Hepatocyte (in vitro differentiated cells): Measurements from ENCODE around the gene OR1L8. TPM values are rescaled to one million over a fixed set of nuclear protein-coding genes. Genes with fewer than 3 reads are reported as not detected.

Experiments
- DNase-seq: peaks from one replicate; pipeline ENCODE4 v3.0.0-alpha.2; 2016; ENCODE audit warnings: low spot score
- H2AFZ ChIP-seq: fragments of 200-600 bp; sonication (generic); 2 replicates; pipeline ENCODE4 v1.6.0; 2016; ENCODE audit warnings: antibody characterized with exemption, mild to moderate bottlenecking
- H3K27ac ChIP-seq: fragments of 200-600 bp; sonication (generic); 2 replicates; pipeline ENCODE4 v1.5.1; 2016; ENCODE audit warnings: mild to moderate bottlenecking
- H3K27me3 ChIP-seq: fragments of 200-600 bp; sonication (generic); 2 replicates; pipeline ENCODE4 v1.6.1; 2016
- H3K36me3 ChIP-seq: fragments of 200-600 bp; sonication (generic); replicated peaks from 2 replicates; pipeline ENCODE4 v1.5.1; 2016; ENCODE audit warnings: low read depth; ENCODE audit not compliant: insufficient read depth
- H3K4me1 ChIP-seq: fragments of 200-600 bp; sonication (generic); 2 replicates; pipeline ENCODE4 v1.5.1; 2016; ENCODE audit warnings: mild to moderate bottlenecking, moderate library complexity; ENCODE audit not compliant: insufficient read depth
- H3K4me2 ChIP-seq: fragments of 200-600 bp; sonication (generic); 2 replicates; pipeline ENCODE4 v1.6.0; 2016
- H3K4me3 ChIP-seq: fragments of 200-600 bp; sonication (generic); 2 replicates; pipeline ENCODE4 v1.5.1; 2016; ENCODE audit warnings: mild to moderate bottlenecking
- H3K79me2 ChIP-seq: fragments of 200-600 bp; sonication (generic); 2 replicates; pipeline ENCODE4 v1.6.0; 2017; ENCODE audit warnings: mild to moderate bottlenecking
- H3K9me2 ChIP-seq: fragments of 200-600 bp; sonication (generic); replicated peaks from 2 replicates; pipeline ENCODE4 v1.6.0; 2017; ENCODE audit warnings: mild to moderate bottlenecking; ENCODE audit not compliant: insufficient read depth
- H3K9me3 ChIP-seq: fragments of 200-600 bp; sonication (generic); 2 replicates; pipeline ENCODE4 v1.5.1; 2016; ENCODE audit warnings: low read depth, mild to moderate bottlenecking
- H4K20me1 ChIP-seq: fragments of 200-600 bp; sonication (generic); 2 replicates; pipeline ENCODE4 v1.6.0; 2016; ENCODE audit warnings: mild to moderate bottlenecking; ENCODE audit not compliant: insufficient read depth, poor library complexity, severe bottlenecking
- CTCF ChIP-seq: fragments of 200-600 bp; sonication (generic); IDR thresholded peaks from 2 replicates; pipeline ENCODE4 v1.5.1; 2016; ENCODE audit warnings: antibody characterized with exemption, mild to moderate bottlenecking; ENCODE audit not compliant: poor library complexity
- EZH2 ChIP-seq: fragments of 200-600 bp; sonication (generic); IDR thresholded peaks from 2 replicates; pipeline ENCODE4 v1.6.1; 2016; ENCODE audit warnings: antibody characterized with exemption, mild to moderate bottlenecking, borderline replicate concordance
- EZH2phosphoT487 ChIP-seq: fragments of 200-600 bp; sonication (generic); IDR thresholded peaks from one replicate; pipeline ENCODE4 v1.6.1; 2018; ENCODE audit warnings: antibody characterized with exemption, mild to moderate bottlenecking, low read depth, moderate library complexity; ENCODE audit not compliant: unreplicated experiment, severe bottlenecking
- WGBS: methylation state at CpG from one replicate; pipeline ENCODE4 v1.1.6; 2016; ENCODE audit warnings: low lambda C conversion rate; ENCODE audit errors: missing lambda C conversion rate; 5-methylcytosine and 5-hydroxymethylcytosine counted together
- polyA plus RNA-seq: library from polyadenylated mRNA; unstranded; fragments of >200 nt; fragmentation: Nextera tagmentation; extraction: Ambion mirVana; gene quantifications from 2 replicates; pipeline ENCODE4 v1.2.1, GENCODE V29; 2016
- total RNA-seq: library from RNA; depleted of rRNA; stranded (reverse); fragments of >200 nt; gene quantifications from 2 replicates; pipeline ENCODE4 v1.2.3, GENCODE V29; 2014

OR1L8 gene
- total and polyA plus RNA-seq, 2 experiments from 2014 or later: not detected

- TF ChIP-seq EZH2 (no peak), CTCF (no peak), EZH2phosphoT487 (no peak)
- no peaks in the 10 kb centered on the region for H3K79me2 ChIP-seq
- H3K4me3 ChIP-seq: no peak overlapping the region
- H3K36me3 ChIP-seq: no peaks in the 10 kb centered on the region
- no peak overlapping the region for H3K4me2 ChIP-seq
- H3K9me3 ChIP-seq: no peaks in the 10 kb centered on the region
- H3K4me1 ChIP-seq: no peaks in the 10 kb centered on the region
- H3K27ac ChIP-seq: no peak overlapping the region
- H4K20me1 ChIP-seq: no peaks in the 10 kb centered on the region
- DNase-seq: no peak
- H3K9me2 ChIP-seq: no peaks in the 10 kb centered on the region
- WGBS: 67% methylated on average over 1 of the region's 1 CpG
- no peak overlapping the region for H2AFZ ChIP-seq
- H3K27me3 ChIP-seq: no peaks in the 10 kb centered on the region
Observed at GRCh38 chr9:122606587-122606986, 23.4 kb upstream of the OR1L8 start.

- DNase-seq: no peak
- no peaks in the 10 kb centered on the region for H3K9me2 ChIP-seq
- H3K27ac ChIP-seq: no peak overlapping the region
- WGBS: 45% methylated on average over 1 of the region's 1 CpG
- no peaks in the 10 kb centered on the region for H3K36me3 ChIP-seq
- H3K4me1 ChIP-seq: no peaks in the 10 kb centered on the region
- H3K79me2 ChIP-seq: no peaks in the 10 kb centered on the region
- H2AFZ ChIP-seq: no peak overlapping the region
- H3K4me2 ChIP-seq: no peak overlapping the region
- no peak overlapping the region for H3K4me3 ChIP-seq
- no peaks in the 10 kb centered on the region for H4K20me1 ChIP-seq
- TF ChIP-seq CTCF (no peak), EZH2phosphoT487 (no peak), EZH2 (no peak)
- no peaks in the 10 kb centered on the region for H3K27me3 ChIP-seq
- no peaks in the 10 kb centered on the region for H3K9me3 ChIP-seq
Observed at GRCh38 chr9:122605691-122606090, 22.5 kb upstream of the OR1L8 start.

- Histone ChIP-seq H3K9me3 (no peaks in the 10 kb centered on the region), H3K9me2 (no peaks in the 10 kb centered on the region), H3K36me3 (no peaks in the 10 kb centered on the region), H3K4me2 (no peak overlapping the region), H4K20me1 (no peaks in the 10 kb centered on the region), H3K4me3 (no peak overlapping the region), H2AFZ (no peak overlapping the region), H3K79me2 (no peaks in the 10 kb centered on the region), H3K27me3 (no peaks in the 10 kb centered on the region), H3K27ac (no peak overlapping the region), H3K4me1 (no peaks in the 10 kb centered on the region)
- no peak for TF ChIP-seq EZH2phosphoT487
- no peak for TF ChIP-seq EZH2
- TF ChIP-seq CTCF: no peak
- no peak for DNase-seq
- 79% methylated on average over 3 of the region's 3 CpGs for WGBS
Observed at GRCh38 chr9:122580360-122580759, 2.8 kb downstream of the OR1L8 start.

- TF ChIP-seq EZH2phosphoT487 (no peak), CTCF (no peak), EZH2 (no peak)
- no peaks in the 10 kb centered on the region for H4K20me1 ChIP-seq
- H3K4me2 ChIP-seq: no peak overlapping the region
- no peaks in the 10 kb centered on the region for H3K36me3 ChIP-seq
- no peaks in the 10 kb centered on the region for H3K79me2 ChIP-seq
- H3K9me3 ChIP-seq: no peaks in the 10 kb centered on the region
- WGBS: 53% methylated on average over 5 of the region's 5 CpGs
- H3K27ac ChIP-seq: no peak overlapping the region
- no peak overlapping the region for H2AFZ ChIP-seq
- H3K9me2 ChIP-seq: no peaks in the 10 kb centered on the region
- no peak overlapping the region for H3K4me3 ChIP-seq
- no peak for DNase-seq
- no peaks in the 10 kb centered on the region for H3K4me1 ChIP-seq
- no peaks in the 10 kb centered on the region for H3K27me3 ChIP-seq
Observed at GRCh38 chr9:122579874-122580273, 3.3 kb downstream of the OR1L8 start.
